Body of pancreas (tissue), 4 donors: ENCODE results near the gene LRIF1.

Experiments used
- POLR2A ChIP-seq, 3 donors: fragments of 450-650 bp; IDR thresholded peaks; one replicate each; pipeline ENCODE4 v1.6.1; 2016; ENCODE audit warnings: antibody characterized with exemption in 3 of 3, mild to moderate bottlenecking in 2 of 3
- TF ChIP-seq, protein P1 (sequence below), 7 experiments: fragments of 450-650 bp in 4 of 7; fragments of 200-600 bp in 3 of 7; sonication (generic) in 3 of 7; IDR thresholded peaks; one replicate each; pipeline ENCODE4 v1.5.1; 2016 to 2019; ENCODE audit warnings: antibody characterized with exemption in 7 of 7

DNA sequence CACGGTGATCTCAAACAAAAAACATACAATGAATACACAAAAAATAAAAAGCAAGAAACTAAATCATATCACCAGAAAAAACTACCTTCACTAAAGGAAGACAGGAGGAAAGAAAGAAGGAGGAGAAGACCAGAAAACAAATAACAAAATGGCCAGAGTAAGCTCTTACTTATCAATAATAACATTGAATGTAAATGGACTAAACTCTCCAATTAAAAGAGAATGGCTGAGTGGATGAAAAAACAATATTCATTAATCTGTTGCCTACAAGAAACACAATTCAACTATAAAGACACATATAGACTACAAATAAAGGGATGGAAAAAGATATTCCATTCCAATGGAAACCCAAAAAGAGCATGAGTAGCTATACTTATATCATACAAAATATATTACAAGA lies 27.2 kb downstream of the LRIF1 start:
- TF ChIP-seq, protein P1, sequence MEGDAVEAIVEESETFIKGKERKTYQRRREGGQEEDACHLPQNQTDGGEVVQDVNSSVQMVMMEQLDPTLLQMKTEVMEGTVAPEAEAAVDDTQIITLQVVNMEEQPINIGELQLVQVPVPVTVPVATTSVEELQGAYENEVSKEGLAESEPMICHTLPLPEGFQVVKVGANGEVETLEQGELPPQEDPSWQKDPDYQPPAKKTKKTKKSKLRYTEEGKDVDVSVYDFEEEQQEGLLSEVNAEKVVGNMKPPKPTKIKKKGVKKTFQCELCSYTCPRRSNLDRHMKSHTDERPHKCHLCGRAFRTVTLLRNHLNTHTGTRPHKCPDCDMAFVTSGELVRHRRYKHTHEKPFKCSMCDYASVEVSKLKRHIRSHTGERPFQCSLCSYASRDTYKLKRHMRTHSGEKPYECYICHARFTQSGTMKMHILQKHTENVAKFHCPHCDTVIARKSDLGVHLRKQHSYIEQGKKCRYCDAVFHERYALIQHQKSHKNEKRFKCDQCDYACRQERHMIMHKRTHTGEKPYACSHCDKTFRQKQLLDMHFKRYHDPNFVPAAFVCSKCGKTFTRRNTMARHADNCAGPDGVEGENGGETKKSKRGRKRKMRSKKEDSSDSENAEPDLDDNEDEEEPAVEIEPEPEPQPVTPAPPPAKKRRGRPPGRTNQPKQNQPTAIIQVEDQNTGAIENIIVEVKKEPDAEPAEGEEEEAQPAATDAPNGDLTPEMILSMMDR (IDR thresholded peaks at IDR 0.05), result no peak
- TF ChIP-seq POLR2A (IDR thresholded peaks at IDR 0.05), result no peak
